Activated CD8-positive, alpha-beta memory T cell treated with anti-CD3 and anti-CD28 coated beads, Interleukin-2, amount 50 U/mL, for 4 hours (primary cell): ENCODE data around the gene PTTG1.

Experiments used
- DNase-seq: peaks from one replicate; pipeline ENCODE4 v3.0.0-alpha.2; 2020

PTTG1 gene

GRCh38 chr5:160475864-160476438 lies 54.3 kb downstream of the PTTG1 start:
- no peak for DNase-seq

DNA sequence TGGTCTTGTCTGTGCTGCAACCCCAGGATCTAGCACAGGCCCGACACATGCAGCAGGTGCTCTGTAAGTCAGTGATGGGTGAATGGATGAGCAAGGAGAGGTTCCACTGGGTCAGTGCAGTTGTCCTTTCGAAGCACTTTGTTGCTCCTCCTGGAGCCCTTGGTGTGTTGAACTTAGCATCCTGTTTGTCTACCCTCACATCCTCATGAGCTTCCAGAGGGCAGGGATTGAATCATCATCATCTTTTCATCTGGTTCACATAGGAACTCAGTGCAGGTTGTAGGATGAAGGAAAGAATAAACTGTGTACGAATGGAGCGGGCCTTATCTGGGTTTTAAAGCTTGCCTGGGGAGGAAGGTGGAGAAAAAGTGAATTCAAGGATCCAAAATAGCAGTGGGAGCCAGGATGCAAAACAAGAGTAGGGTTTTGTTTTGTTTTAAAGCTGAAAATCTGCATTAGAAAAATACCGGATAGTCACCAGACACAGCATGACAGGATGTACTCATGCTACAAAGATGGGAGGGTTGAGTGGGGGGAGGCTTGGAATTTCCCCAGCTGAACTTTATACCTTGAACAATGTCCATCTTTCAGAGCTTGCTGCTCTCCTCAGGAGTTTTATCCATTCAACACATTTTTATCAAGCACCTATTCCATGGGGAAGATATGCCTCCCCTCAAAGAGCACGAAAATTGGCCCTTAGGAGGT lies 55.8 kb downstream of the PTTG1 start:
- no peak for DNase-seq

DNA sequence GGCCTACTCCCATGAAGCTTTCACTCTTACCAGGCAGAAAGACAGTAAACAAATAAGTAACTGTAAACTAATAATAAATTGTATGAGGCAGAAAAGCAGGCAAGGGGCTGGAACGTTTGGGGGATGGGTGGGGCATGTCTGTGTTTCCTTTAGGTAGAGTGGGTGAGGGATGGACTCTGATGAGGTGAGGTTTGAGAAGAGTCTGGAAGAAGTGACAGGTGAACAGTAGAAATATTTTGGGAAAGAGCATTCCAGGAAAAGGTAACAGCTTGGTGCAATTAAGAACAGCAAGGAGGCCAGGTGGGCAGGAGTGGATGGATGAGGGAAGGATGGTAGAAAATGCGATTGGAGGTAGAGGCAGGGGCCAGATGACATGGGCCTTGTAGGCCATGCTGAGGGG lies 56.5 kb downstream of the PTTG1 start:
- no peak for DNase-seq
